COLO668 (cell line): ENCODE results near the gene SCN1A.
"Not testable (repeated sequence)": the region's sequence is repeated elsewhere in the genome, so short reads cannot be mapped to it uniquely, and the experiment has no call there.

Experiments
- DNase-seq: peaks from one replicate; lab custom pipeline; 2025; ENCODE audit not compliant: unreplicated experiment; lab: John Stamatoyannopoulos, UW

The SCN1A gene

GRCh38 chr2:166127217-166128155 lies at the start of gene SCN1A:
SCN1A (minus strand) TSS chr2:166128020; CDS start chr2:166073621, 54,399 bp downstream.
- DNase-seq = no peak

DNA sequence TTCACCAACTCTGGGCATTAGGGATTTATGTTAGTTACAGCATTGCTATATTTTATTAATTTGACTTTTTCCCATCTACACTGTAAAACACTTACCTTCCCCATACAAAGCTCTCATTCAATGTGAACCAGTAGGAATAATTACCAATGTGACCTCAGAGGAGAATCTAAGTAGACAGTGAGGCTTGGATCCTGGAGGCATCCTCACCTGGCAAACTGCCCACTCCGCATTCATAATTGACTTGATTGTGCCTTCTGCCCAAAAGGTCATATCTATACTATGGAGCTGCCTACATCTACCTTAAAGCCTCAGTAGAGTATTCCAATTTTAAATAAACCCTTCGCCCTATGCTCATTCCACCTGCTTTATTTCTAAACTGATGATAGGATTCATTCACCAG lies 45.4 kb upstream of the SCN1A start:
- peak; percentile 19 for DNase-seq

DNA sequence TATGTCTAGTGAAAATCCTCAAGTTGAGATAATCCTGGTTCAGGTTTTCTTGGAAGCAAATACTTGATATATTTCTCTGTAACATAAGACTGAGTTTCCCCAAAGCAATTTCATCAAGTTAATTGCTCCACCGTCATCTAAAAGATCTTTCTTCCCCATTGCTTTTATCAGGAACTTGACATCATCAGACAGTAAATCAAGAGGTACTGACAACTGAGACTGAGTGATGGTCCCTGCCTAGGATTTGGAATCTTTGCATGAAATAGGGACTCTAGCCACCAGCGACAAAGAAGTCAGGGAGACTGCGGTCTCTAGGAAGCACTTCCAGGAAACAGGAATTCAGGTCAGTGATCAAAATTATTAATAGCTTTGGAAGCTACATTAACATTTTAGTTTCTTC lies 43.4 kb upstream of the SCN1A start:
- DNase-seq = no peak

GRCh38 chr2:166170356-166170755 lies 42.5 kb upstream of the SCN1A start:
- DNase-seq = no peak

GRCh38 chr2:166167449-166167848 lies 39.6 kb upstream of the SCN1A start:
- no peak for DNase-seq

DNA sequence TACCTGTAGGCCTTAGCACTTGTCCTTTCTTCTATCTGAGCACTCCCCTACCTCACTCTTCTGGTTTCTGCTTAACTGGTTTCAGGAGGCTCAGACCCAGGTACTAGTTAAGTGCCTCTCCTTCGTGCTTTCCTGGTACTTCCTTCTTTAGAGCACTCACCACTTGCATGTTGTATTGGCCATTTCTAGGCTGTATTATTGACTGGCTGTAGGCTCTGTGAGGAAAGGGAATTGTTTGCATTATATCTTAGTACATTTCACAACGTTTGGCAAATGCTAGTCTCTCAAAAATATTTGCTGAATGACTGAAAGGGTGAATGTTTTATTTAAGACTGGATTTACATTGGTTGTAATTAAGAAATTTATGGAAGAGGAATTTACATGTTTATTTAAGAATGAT lies 36.0 kb upstream of the SCN1A start:
- no peak for DNase-seq

GRCh38 chr2:166158546-166158945 lies 30.7 kb upstream of the SCN1A start:
- no peak for DNase-seq

- DNase-seq = no peak
Measured at GRCh38 chr2:166157578-166157977, 29.8 kb upstream of the SCN1A start.

- no peak for DNase-seq
Measured at GRCh38 chr2:166156985-166157490, 29.2 kb upstream of the SCN1A start.

- DNase-seq = no peak
Measured at GRCh38 chr2:166155589-166155988, 27.8 kb upstream of the SCN1A start.

DNA sequence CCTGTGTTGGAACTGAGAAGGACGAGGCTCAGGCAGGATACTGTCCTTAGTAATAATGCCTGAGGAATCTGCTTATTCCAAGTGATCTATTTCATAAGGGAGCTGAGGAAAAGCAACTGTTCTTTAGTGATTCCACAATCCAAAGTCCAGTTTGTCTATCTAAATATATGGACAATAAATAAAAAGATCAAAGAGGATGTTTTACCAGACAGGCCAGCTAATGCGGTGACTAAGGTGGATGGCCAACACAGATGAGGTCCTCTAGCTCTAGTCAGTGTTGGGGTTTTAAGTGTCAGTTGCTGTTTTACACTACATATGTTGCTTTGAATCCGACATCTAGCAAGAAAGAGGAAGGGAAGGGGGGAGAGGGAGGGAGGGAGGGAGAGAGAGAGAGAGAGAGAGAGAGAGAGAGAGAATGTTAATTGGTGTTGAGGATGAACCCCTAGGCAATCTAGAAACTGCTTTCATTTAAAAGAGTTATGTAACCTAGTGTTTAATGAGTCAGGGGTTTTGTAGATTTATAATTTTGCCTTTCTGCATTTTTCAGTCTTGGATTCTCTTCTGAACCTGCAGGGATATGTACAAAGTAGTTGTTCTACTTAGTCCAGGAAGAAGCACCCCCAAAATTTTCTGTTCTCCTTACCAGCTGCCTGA lies 27.0 kb upstream of the SCN1A start:
- DNase-seq = no peak

DNA sequence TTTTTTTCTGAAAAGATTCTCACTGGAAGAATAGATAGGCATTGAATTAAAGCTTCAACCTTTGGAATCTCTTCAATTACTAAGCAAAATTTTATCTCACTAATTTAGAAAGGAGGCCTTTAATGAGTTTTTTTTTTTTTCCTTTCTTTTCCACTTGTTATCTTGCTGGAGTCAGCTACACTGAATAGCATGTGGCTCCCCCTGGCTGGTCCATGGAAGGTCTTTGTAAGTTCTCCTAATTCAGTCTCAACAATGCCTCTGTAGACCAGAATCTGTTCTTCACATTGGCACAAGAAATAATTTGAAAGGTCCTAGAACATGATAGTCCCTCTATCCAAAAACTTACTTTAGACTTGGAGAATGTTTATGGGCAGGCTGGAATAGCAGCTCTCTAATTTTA lies 24.2 kb upstream of the SCN1A start:
- no peak for DNase-seq

GRCh38 chr2:166148500-166149400 lies 20.9 kb upstream of the SCN1A start:
- no peak for DNase-seq

- no peak for DNase-seq
Measured at GRCh38 chr2:166147883-166148282, 20.1 kb upstream of the SCN1A start.

GRCh38 chr2:166144071-166144470 lies 16.3 kb upstream of the SCN1A start:
- DNase-seq = no peak

- no peak for DNase-seq
Measured at GRCh38 chr2:166140932-166141331, 13.1 kb upstream of the SCN1A start.

- no peak for DNase-seq
Measured at GRCh38 chr2:166140475-166140874, 12.7 kb upstream of the SCN1A start.

DNA sequence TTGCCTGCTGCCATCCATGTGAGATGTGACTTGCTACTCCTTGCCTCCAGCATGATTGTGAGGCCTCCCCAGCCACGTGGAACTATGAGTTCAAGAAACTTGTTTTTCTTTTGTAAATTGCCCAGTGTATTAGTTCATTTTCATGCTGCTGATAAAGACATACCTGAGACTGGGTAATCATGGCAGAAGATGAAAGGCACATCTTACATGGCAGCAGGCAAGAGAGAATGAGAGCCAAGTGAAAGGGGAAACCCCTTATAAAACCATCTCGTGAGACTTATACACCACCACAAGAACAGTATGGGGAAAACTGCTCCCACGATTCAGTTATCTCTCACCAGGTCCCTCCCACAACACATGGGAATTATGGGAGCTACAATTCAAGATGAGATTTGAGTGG lies 11.7 kb upstream of the SCN1A start:
- DNase-seq = not testable (repeated sequence)

DNA sequence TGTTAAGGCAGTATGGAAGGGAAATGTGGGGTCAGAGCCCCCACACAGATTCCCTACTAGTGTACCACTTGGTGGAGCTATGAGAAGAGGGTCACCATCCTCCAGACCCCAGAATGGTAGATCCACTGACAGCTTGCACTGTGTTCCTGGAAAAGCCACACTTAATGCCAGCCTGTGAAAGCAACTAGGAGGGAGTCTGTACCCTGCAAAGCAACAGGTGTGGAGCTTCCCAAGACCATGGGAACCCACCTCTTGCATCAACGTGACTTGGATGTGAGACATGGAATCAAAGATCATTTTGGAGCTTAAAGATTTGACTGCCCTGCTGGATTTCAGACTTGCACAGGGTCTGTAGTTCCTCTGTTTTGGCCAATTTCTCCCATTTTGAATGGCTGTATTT lies 10.8 kb upstream of the SCN1A start:
- no peak for DNase-seq

GRCh38 chr2:166138144-166138543 lies 10.3 kb upstream of the SCN1A start:
- DNase-seq = no peak

DNA sequence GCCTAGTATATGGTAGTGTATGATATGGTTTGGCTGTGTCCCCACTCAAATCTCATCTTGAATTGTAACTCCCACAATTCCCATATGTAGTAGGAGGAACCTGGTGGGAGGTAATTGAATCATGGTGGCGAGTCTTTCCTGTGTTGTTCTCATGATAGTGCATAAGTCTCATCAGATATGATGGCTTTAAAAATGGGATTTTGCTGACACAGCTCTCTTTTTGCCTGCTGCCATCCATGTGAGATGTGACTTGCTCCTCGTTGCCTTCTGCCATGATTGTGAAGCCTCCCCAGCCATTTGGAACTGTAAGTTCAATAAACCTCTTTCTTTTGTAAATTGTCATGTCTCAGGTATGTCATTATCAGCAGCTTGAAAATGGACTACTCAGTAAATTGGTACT lies 9.5 kb upstream of the SCN1A start:
- DNase-seq = no peak
